Measurements from ENCODE around the gene SOX5. TPM values are rescaled to one million over a fixed set of nuclear protein-coding genes. Genes with fewer than 3 reads are reported as not detected.

SOX5 gene
- total RNA-seq, 1 donor from 2014 or later = 20.1 TPM

DNA sequence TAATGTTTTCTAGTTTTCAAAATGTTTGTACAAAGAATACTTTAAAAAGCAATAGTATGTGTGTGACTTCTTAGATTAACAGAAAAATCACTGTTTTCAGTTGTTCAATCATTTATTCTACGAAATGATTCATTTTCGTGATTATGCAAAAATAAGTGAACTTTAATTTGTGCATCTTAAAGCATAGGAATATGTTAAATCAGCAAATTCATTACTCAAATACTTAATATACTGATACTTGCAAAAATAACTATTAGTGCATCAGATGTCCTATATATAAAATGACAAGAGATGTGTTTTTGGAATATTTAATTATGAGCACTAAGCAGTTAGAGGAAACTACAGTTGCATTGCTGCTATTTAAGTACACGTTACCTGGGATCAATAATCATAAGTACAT, 11.0 kb downstream of the SOX5 start:
- intact Hi-C loops (cut with DNase I) = no loop called here
- Histone ChIP-seq H3K27me3 (no peaks in the 10 kb centered on the region), H3K4me1 (no peaks in the 10 kb centered on the region), H3K36me3 (no peaks in the 10 kb centered on the region), H3K9me3 (no peaks in the 10 kb centered on the region), H3K4me3 (no peak overlapping the region), H3K27ac (no peak overlapping the region)
- ATAC-seq (no peak), DNase-seq (no peak)
- TF ChIP-seq, protein P1, sequence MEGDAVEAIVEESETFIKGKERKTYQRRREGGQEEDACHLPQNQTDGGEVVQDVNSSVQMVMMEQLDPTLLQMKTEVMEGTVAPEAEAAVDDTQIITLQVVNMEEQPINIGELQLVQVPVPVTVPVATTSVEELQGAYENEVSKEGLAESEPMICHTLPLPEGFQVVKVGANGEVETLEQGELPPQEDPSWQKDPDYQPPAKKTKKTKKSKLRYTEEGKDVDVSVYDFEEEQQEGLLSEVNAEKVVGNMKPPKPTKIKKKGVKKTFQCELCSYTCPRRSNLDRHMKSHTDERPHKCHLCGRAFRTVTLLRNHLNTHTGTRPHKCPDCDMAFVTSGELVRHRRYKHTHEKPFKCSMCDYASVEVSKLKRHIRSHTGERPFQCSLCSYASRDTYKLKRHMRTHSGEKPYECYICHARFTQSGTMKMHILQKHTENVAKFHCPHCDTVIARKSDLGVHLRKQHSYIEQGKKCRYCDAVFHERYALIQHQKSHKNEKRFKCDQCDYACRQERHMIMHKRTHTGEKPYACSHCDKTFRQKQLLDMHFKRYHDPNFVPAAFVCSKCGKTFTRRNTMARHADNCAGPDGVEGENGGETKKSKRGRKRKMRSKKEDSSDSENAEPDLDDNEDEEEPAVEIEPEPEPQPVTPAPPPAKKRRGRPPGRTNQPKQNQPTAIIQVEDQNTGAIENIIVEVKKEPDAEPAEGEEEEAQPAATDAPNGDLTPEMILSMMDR (IDR thresholded peaks at IDR 0.05) = no peak

DNA sequence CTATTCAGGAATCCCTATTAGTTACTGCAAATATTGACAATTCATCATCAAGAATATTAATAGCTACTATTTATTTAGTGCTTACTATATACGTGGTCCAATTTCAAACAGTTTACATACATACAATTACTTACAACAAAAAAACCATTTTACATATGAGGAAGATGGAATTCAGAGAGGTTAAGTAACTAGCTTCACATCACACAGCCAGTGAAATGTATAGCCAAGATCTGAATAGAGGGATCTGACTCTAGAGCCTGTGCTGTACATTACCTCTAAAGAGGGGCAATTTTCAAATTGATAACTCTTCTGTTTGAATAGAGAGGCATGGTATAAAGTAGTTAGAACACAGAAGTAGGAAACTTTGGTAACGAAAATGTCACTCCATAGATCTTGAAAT, 18.3 kb downstream of the SOX5 start:
- ATAC-seq (no peak), DNase-seq (no peak)
- Histone ChIP-seq H3K9me3 (no peaks in the 10 kb centered on the region), H3K4me1 (no peaks in the 10 kb centered on the region), H3K27me3 (no peaks in the 10 kb centered on the region), H3K4me3 (no peak overlapping the region), H3K36me3 (no peaks in the 10 kb centered on the region), H3K27ac (no peak overlapping the region)
- intact Hi-C loops (cut with DNase I) = no loop called here
- TF ChIP-seq, protein P1 (IDR thresholded peaks at IDR 0.05) = no peak

DNA sequence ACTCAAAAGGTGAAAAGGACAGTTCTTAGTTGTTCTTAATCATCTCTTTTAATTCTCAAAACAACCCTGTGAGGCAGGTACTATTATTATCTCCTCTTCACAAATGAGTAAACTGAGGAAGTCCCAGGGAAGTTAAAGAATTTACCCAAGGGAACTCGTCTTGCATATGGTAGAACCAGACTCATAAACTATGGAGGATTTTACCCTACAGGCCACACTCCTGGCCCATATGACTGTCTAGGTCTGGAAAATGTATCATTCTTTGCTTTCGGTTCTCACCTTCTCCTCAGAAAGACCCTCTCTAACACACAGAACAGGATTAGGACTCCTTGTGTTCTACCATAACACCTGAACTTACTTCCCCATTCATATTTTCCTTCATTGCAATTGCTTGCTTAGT, 18.9 kb downstream of the SOX5 start:
- TF ChIP-seq, protein P1 (IDR thresholded peaks at IDR 0.05) = no peak
- H3K4me1 ChIP-seq = no peaks in the 10 kb centered on the region
- ATAC-seq (no peak), DNase-seq (no peak)
- H3K36me3 ChIP-seq = no peaks in the 10 kb centered on the region
- H3K9me3 ChIP-seq = no peaks in the 10 kb centered on the region
- H3K27ac ChIP-seq = no peak overlapping the region
- no peak overlapping the region for H3K4me3 ChIP-seq
- H3K27me3 ChIP-seq = no peaks in the 10 kb centered on the region
- intact Hi-C loops (cut with DNase I) = no loop called here

DNA sequence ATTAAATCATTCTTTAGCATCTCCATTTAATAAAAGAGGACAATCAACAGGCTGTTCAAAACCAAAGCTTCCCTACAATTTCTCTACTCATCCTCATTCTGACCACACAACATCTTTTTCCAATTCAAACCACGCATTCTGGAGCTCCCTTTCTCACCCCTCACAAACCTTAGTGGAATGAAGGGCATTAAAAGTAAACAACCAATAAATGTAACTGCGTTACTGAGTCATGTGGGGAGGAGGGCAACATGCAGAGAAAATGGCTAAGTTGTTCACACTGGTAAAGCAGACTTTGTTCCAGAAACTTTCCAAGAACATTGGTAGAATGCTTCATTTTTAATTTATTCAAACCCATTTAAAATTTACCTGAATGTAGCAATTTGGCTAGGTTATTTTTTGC, 19.6 kb downstream of the SOX5 start:
- Histone ChIP-seq H3K27ac (no peak overlapping the region), H3K27me3 (no peaks in the 10 kb centered on the region), H3K9me3 (no peaks in the 10 kb centered on the region), H3K4me3 (no peak overlapping the region), H3K4me1 (no peaks in the 10 kb centered on the region), H3K36me3 (no peaks in the 10 kb centered on the region)
- intact Hi-C loops (cut with DNase I) = no loop called here
- DNase-seq (no peak), ATAC-seq (no peak)
- TF ChIP-seq, protein P1 (IDR thresholded peaks at IDR 0.05) = no peak

DNA sequence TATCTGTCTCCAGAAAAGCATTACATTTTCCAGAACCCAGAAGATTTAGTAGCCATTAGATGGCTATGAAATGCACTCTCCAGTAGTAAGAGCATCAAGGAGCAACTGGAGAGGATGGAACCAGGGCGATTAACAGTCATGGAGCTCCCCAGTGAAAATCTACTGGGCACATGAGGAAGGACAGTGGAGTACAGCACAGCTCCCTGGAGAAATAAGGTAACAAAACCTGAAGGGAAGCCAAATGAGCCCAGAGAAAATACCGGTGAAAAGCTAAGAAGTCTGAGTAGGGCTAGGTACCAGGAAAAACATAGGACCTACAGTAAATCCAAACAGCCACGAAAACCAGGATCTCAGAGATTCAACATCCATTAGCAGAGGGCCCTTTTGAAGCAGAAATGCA, 21.6 kb downstream of the SOX5 start:
- Histone ChIP-seq H3K27ac (no peak overlapping the region), H3K36me3 (no peaks in the 10 kb centered on the region), H3K4me3 (no peak overlapping the region), H3K9me3 (no peaks in the 10 kb centered on the region), H3K27me3 (no peaks in the 10 kb centered on the region), H3K4me1 (no peaks in the 10 kb centered on the region)
- intact Hi-C loops (cut with DNase I) = no loop called here
- no peak for DNase-seq
- TF ChIP-seq, protein P1 (IDR thresholded peaks at IDR 0.05) = no peak
- no peak for ATAC-seq

Measured in upper lobe of right lung (tissue), 1 donor.